ENCODE measurements around the gene ZSCAN5A. TPM values are rescaled to one million over a fixed set of nuclear protein-coding genes. Genes with fewer than 3 reads are reported as not detected.

ZSCAN5A gene
- polyA plus RNA-seq, 1 of the 3 experiments (the other 2 are of a cell fraction) = 6.8 TPM

DNA sequence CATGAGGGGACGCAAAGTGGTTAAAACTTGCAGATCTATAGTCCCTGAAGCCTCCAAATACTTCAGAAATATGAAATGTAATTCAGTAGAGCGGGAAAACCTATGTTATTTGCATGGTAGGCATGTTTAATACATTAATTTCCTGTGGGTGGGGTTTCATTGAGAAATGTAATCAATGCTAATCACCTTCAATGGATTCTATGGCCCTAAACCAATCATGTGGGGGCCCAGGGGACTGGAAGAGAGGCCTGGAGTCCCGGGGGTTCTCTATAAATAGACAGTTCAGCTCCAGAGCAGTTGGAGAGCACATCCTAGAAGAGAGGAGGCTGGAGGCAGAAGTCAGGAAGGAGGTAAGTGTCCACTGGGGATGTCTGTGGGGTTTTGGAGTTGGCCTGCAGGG is 112.7 kb downstream of the ZSCAN5A start, which contains the start of gene ZSCAN5C:
TSS of gene ZSCAN5C (plus strand) at position 301 of the 400 bp plus-strand sequence. CDS start 3,641 bp downstream, outside the sequence.
- Histone ChIP-seq H3K27me3 (ENCODE audit: insufficient read depth) (peaks cover 43% of the 10 kb centered on the region; the same call in 1 of the 2 replicates), H3K9me3 (no peaks in the 10 kb centered on the region), H3K79me2 (ENCODE audit: insufficient read depth) (no peaks in the 10 kb centered on the region), H2AFZ (ENCODE audit: low read depth) (no peak within 1 kb of the TSS), H3K4me2 (no peak within 1 kb of the TSS), H3K4me3 (ENCODE audit: low read depth in 2 of 2, low read length in 1 of 2) (no peak within 1 kb of the TSS), H3K36me3 (replicated peaks in 1 of 2; ENCODE audit: control insufficient read depth in 1 of 2, insufficient read depth in 2 of 2, low read length in 1 of 2) (no peaks in the 10 kb centered on the region), H3K4me1 (ENCODE audit: control insufficient read depth in 1 of 2, insufficient read depth in 2 of 2, low read depth in 1 of 2, low read length in 1 of 2) (no peaks in the 10 kb centered on the region), H3K9ac (no peak within 1 kb of the TSS), H3F3A (replicated peaks; ENCODE audit: insufficient read depth) (no peaks in the 10 kb centered on the region), H3K27ac (ENCODE audit: low read depth in 2 of 2, low read length in 1 of 2) (no peak within 1 kb of the TSS), H4K20me1 (ENCODE audit: insufficient read depth) (no peaks in the 10 kb centered on the region), H3K9me2 (no peaks in the 10 kb centered on the region)
- WGBS (ENCODE audit: low lambda C conversion rate) = 1% methylated on average over 3 of the region's 3 CpGs
- POLR2A ChIA-PET = no interaction called here
- no peak for TF ChIP-seq GATA2 (CRISPR knock-in tag; IDR thresholded peaks at IDR 0.05)
- no peak for TF ChIP-seq TEAD4 (IDR thresholded peaks at IDR 0.05; ENCODE audit: borderline replicate concordance, insufficient read depth)
- TF ChIP-seq RFX5 (IDR thresholded peaks at IDR 0.05; ENCODE audit: low read length) = no peak
- no peak for TF ChIP-seq RXRA (IDR thresholded peaks at IDR 0.05; ENCODE audit: borderline replicate concordance, low read depth)
- no peak for TF ChIP-seq RCOR1 (IDR thresholded peaks at IDR 0.05; ENCODE audit: low read length)
- TF ChIP-seq SMC3 (IDR thresholded peaks at IDR 0.05; ENCODE audit: low read depth, low read length) = no peak
- TF ChIP-seq MAX (IDR thresholded peaks at IDR 0.05; ENCODE audit: low read depth) = no peak
- TF ChIP-seq FOXJ3 (CRISPR knock-in tag; IDR thresholded peaks at IDR 0.05) = no peak
- TF ChIP-seq, protein P1, sequence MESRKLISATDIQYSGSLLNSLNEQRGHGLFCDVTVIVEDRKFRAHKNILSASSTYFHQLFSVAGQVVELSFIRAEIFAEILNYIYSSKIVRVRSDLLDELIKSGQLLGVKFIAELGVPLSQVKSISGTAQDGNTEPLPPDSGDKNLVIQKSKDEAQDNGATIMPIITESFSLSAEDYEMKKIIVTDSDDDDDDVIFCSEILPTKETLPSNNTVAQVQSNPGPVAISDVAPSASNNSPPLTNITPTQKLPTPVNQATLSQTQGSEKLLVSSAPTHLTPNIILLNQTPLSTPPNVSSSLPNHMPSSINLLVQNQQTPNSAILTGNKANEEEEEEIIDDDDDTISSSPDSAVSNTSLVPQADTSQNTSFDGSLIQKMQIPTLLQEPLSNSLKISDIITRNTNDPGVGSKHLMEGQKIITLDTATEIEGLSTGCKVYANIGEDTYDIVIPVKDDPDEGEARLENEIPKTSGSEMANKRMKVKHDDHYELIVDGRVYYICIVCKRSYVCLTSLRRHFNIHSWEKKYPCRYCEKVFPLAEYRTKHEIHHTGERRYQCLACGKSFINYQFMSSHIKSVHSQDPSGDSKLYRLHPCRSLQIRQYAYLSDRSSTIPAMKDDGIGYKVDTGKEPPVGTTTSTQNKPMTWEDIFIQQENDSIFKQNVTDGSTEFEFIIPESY (IDR thresholded peaks at IDR 0.05; ENCODE audit: borderline replicate concordance, low read depth) = no peak
- no peak for TF ChIP-seq CTCF (IDR thresholded peaks at IDR 0.05)
- no peak for TF ChIP-seq PBX3 (IDR thresholded peaks at IDR 0.05)
- no peak for TF ChIP-seq JUND (IDR thresholded peaks at IDR 0.05)
- no peak for TF ChIP-seq FOXM1 (IDR thresholded peaks at IDR 0.05; ENCODE audit: low read depth)
- TF ChIP-seq GABPA (IDR thresholded peaks at IDR 0.05; ENCODE audit: low read depth) = no peak
- TF ChIP-seq EP300 (IDR thresholded peaks at IDR 0.05; ENCODE audit: borderline replicate concordance in 1 of 2, low read depth in 1 of 2, low read length in 1 of 2) = no peak
- DNase-seq = no peak
- CTCF ChIA-PET = interaction anchor here (1.0 kb wide), 1 partner anchor 125 kb away, joined by 3 read pairs; no protein-coding TSS in a partner anchor
